HCT116 (cell line): ENCODE data around the gene CBX5. TPM values are rescaled to one million over a fixed set of nuclear protein-coding genes. Genes with fewer than 3 reads are reported as not detected.

Experiments
- ATAC-seq: fragments of 200-7000 bp; cut with Tn5 transposase; 2 replicates; pipeline ENCODE4 v1.9.1; 2020; ENCODE audit warnings: mild to moderate bottlenecking, moderate library complexity
- BruUV-seq: library from RNA; stranded (reverse); fragments of 400-500 nt; replicated peaks from 2 replicates; lab custom pipeline; 2021; lab: Mats Ljungman, UMichigan
- CTCF ChIA-PET: fragments of 300-600 bp; sonication (Branson Sonifier 250); formaldehyde crosslinking; loops from one replicate; lab custom pipeline; 2021; ENCODE audit warnings: antibody characterized with exemption; lab: Charles Lee
- POLR2A ChIA-PET: fragments of 300-600, 350-600 bp; sonication (Branson Sonifier 250); formaldehyde crosslinking; loops from one replicate; lab custom pipeline; 2021; ENCODE audit warnings: antibody characterized with exemption; lab: Charles Lee
- RAD21 ChIA-PET, 2 experiments: fragments of 300-600 bp; sonication (Branson Sonifier 250); formaldehyde crosslinking; loops; one replicate each; lab custom pipeline; 2023; ENCODE audit warnings: low total read pairs in 2 of 2; ENCODE audit not compliant: uncharacterized antibody in 2 of 2, unreplicated experiment in 2 of 2, low non-redundant PET in 1 of 2; lab: Charles Lee
- DNase-seq: peaks from one replicate; pipeline ENCODE4 v3.0.0-alpha.2; 2010; ENCODE audit warnings: low read depth, low spot score
- H2AFZ ChIP-seq: fragments of 200-600 bp; shearing (Covaris generic), sonication (generic); 2 replicates; pipeline ENCODE4 v1.6.1; 2017; ENCODE audit warnings: low read depth, mixed run types, mixed read lengths, antibody characterized with exemption, low read length; ENCODE audit not compliant: poor library complexity, severe bottlenecking
- H3K27ac ChIP-seq: 2 replicates; pipeline ENCODE4 v1.5.1; 2012; ENCODE audit warnings: low read depth, low read length
- H3K27me3 ChIP-seq: fragments of 200-600 bp; sonication (generic); 2 replicates; pipeline ENCODE4 v1.6.1; 2016; ENCODE audit warnings: mixed run types, low read length, mixed read lengths; ENCODE audit not compliant: insufficient read depth
- H3K36me3 ChIP-seq, 2 experiments: fragments of 200-500 bp in 1 of 2; fragments of 200-600 bp in 1 of 2; sonication (Bioruptor generic) in 1 of 2; sonication (generic) in 1 of 2; 2 replicates each; pipeline versions ENCODE4 v1.5.1 to v1.6.1; 2014 to 2016; ENCODE audit warnings: low read length in 2 of 2, inconsistent platforms in 1 of 2, mixed read lengths in 1 of 2, mixed run types in 1 of 2; ENCODE audit not compliant: insufficient read depth in 2 of 2, control insufficient read depth in 1 of 2
- H3K4me1 ChIP-seq, 2 experiments: fragments of 200-600 bp in 1 of 2; sonication (generic) in 1 of 2; 2 replicates each; pipeline versions ENCODE4 v1.5.1 to v1.6.1; 2012 to 2017; ENCODE audit warnings: low read length in 2 of 2, inconsistent platforms in 1 of 2, mild to moderate bottlenecking in 1 of 2, mixed read lengths in 1 of 2, mixed run types in 1 of 2, moderate library complexity in 1 of 2; ENCODE audit not compliant: insufficient read depth in 2 of 2, control insufficient read depth in 1 of 2
- H3K4me2 ChIP-seq: fragments of 200-600 bp; sonication (generic); 2 replicates; pipeline ENCODE4 v1.6.1; 2017; ENCODE audit warnings: mixed run types, low read length, mixed read lengths
- H3K4me3 ChIP-seq, 2 experiments: fragments of 200-600 bp in 1 of 2; sonication (generic) in 1 of 2; replicated peaks in 1 of 2; 2 replicates each; pipeline ENCODE4 v1.5.1; 2011 to 2016; ENCODE audit warnings: low read length in 2 of 2, control low read depth in 1 of 2, low read depth in 1 of 2, mild to moderate bottlenecking in 1 of 2, mixed read lengths in 1 of 2, mixed run types in 1 of 2
- H3K79me2 ChIP-seq: fragments of 200-600 bp; sonication (generic); 2 replicates; pipeline ENCODE4 v1.6.1; 2017; ENCODE audit warnings: mild to moderate bottlenecking, mixed run types, low read length, moderate library complexity, mixed read lengths; ENCODE audit not compliant: insufficient read depth
- H3K9ac ChIP-seq: fragments of 200-600 bp; sonication (generic); 2 replicates; pipeline ENCODE4 v1.6.1; 2016; ENCODE audit warnings: low read length, mixed read lengths
- H3K9me2 ChIP-seq: fragments of 200-600 bp; sonication (generic), shearing (Covaris generic); 2 replicates; pipeline ENCODE4 v1.6.1; 2017; ENCODE audit warnings: mixed run types, mild to moderate bottlenecking, moderate library complexity; ENCODE audit not compliant: insufficient read depth
- H3K9me3 ChIP-seq, 2 experiments: fragments of 200-500 bp in 1 of 2; fragments of 200-600 bp in 1 of 2; sonication (Bioruptor generic) in 1 of 2; sonication (generic) in 1 of 2; 2 replicates each; pipeline ENCODE4 v1.6.1; 2014 to 2017; ENCODE audit warnings: low read length in 2 of 2, mixed read lengths in 2 of 2, inconsistent platforms in 1 of 2, low read depth in 1 of 2, mild to moderate bottlenecking in 1 of 2, mixed run types in 1 of 2, moderate library complexity in 1 of 2; ENCODE audit not compliant: control insufficient read depth in 1 of 2, insufficient read depth in 1 of 2
- H4K20me1 ChIP-seq: fragments of 200-600 bp; sonication (generic), shearing (Covaris generic); 2 replicates; pipeline ENCODE4 v1.6.1; 2017; ENCODE audit warnings: mixed run types, mild to moderate bottlenecking, moderate library complexity; ENCODE audit not compliant: insufficient read depth
- CBX3 ChIP-seq: IDR thresholded peaks from 2 replicates; pipeline ENCODE4 v1.6.1; 2012; ENCODE audit warnings: low read depth
- CEBPB ChIP-seq: IDR thresholded peaks from 2 replicates; pipeline ENCODE4 v1.6.1; 2012; ENCODE audit warnings: low read depth
- ELF1 ChIP-seq: IDR thresholded peaks from 2 replicates; pipeline ENCODE4 v1.6.1; 2012; ENCODE audit warnings: low read depth, borderline replicate concordance
- FOSL1 ChIP-seq: IDR thresholded peaks from 2 replicates; pipeline ENCODE4 v1.6.1; 2012; ENCODE audit warnings: low read depth
- JUND ChIP-seq: IDR thresholded peaks from 2 replicates; pipeline ENCODE4 v1.6.1; 2012
- POLR2A ChIP-seq: IDR thresholded peaks from 2 replicates; pipeline ENCODE4 v1.7.0; 2011; ENCODE audit warnings: borderline replicate concordance; ENCODE audit not compliant: insufficient read depth, insufficient read length; ENCODE audit errors: extremely low read depth
- POLR2AphosphoS5 ChIP-seq: IDR thresholded peaks from 2 replicates; pipeline ENCODE4 v1.6.1; 2011; ENCODE audit warnings: mild to moderate bottlenecking, low read depth, low read length, moderate library complexity
- RAD21 ChIP-seq: IDR thresholded peaks from 2 replicates; pipeline ENCODE4 v1.6.1; 2012; ENCODE audit warnings: low read depth, mild to moderate bottlenecking
- SIN3A ChIP-seq: IDR thresholded peaks from 2 replicates; pipeline ENCODE4 v1.6.1; 2012; ENCODE audit warnings: low read depth
- SP1 ChIP-seq: IDR thresholded peaks from 2 replicates; pipeline ENCODE4 v1.6.1; 2012; ENCODE audit warnings: low read depth
- SRF ChIP-seq: IDR thresholded peaks from 2 replicates; pipeline ENCODE4 v1.6.1; 2012; ENCODE audit warnings: low read depth
- TCF7L2 ChIP-seq: IDR thresholded peaks from 2 replicates; pipeline ENCODE4 v1.7.0; 2011; ENCODE audit warnings: borderline replicate concordance, inconsistent platforms; ENCODE audit not compliant: insufficient read depth, insufficient read length; ENCODE audit errors: extremely low read depth
- YY1 ChIP-seq: IDR thresholded peaks from 2 replicates; pipeline ENCODE4 v1.6.1; 2011; ENCODE audit warnings: low read length, low read depth, moderate library complexity, mild to moderate bottlenecking; ENCODE audit not compliant: insufficient replicate concordance; ENCODE audit errors: extremely low read depth
- ZFX ChIP-seq: fragments of 450-650 bp; IDR thresholded peaks from 2 replicates; pipeline ENCODE4 v1.6.1; 2017
- intact Hi-C: fragments of 100-400 bp; cut with micrococcal nuclease; formaldehyde crosslinking; loops from 2 replicates; pipeline ENCODE4 v1.10.0; 2022
- total RNA-seq: library from RNA; stranded (reverse); gene quantifications from one replicate; pipeline ENCODE4 v1.2.1, GENCODE V29; 2021; ENCODE audit not compliant: unreplicated experiment
- TF ChIP-seq, protein P1 (sequence below): IDR thresholded peaks from 2 replicates; pipeline ENCODE4 v1.6.1; 2012
- TF ChIP-seq, protein P2 (sequence below): IDR thresholded peaks from 2 replicates; pipeline ENCODE4 v1.6.1; 2012; ENCODE audit warnings: low read depth
- TF ChIP-seq, protein P3 (sequence below): IDR thresholded peaks from 2 replicates; pipeline ENCODE4 v1.6.1; 2011; ENCODE audit warnings: mild to moderate bottlenecking, low read length, moderate library complexity; ENCODE audit not compliant: insufficient replicate concordance; ENCODE audit errors: extremely low read depth
- TF ChIP-seq, protein P4 (sequence below), 3 experiments: fragments of 200-600 bp in 1 of 3; sonication (generic) in 1 of 3; IDR thresholded peaks in 2 of 3; conservative IDR thresholded peaks in 1 of 3; 2 replicates each; pipeline ENCODE4 v1.5.1; 2012 to 2017; ENCODE audit warnings: low read depth in 2 of 3, low read length in 2 of 3, antibody characterized with exemption in 1 of 3, borderline replicate concordance in 1 of 3, control low read depth in 1 of 3, mild to moderate bottlenecking in 1 of 3, mixed read lengths in 1 of 3, mixed run types in 1 of 3, moderate library complexity in 1 of 3; ENCODE audit not compliant: insufficient read depth in 1 of 3

Gene CBX5
- total RNA-seq, 1 experiment from 2014 or later: 72.3 TPM

DNA sequence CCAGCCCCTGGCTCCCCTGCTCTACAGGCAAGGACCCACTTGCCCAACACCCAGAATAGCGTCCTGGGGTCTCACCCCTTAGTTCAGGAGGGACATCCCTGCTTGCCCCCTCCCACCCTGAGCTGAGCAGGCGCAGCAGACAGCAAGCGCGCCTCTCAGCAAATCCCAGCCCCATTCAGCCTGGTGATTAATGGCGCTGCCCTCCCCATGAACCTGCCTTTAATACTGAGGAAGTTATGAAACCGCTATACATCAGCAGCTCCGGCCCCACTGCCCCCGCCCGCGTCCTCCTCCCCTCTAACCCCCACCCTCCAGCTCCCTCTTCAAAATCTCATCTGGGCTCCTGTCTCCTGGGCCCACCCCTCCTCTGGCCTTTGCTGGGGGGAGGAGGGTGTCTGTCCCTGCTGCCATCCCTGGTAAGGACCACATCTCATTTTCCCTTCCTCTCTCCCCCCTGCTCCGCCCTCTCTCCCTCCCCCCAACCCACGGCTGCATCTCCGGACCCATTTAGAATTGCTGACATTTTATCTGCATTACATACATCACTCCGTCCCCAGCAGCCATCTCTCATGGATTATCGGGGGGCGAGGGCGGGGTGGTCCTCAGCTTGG lies 84.1 kb downstream of the CBX5 start:
- intact Hi-C loops: no loop called here
- CTCF ChIA-PET: interaction anchor here (0.9 kb wide), 1 partner anchor 164 kb away, joined by 3 read pairs; no protein-coding TSS in a partner anchor
- no peaks in the 10 kb centered on the region for H3K9me2 ChIP-seq
- no peaks in the 10 kb centered on the region for H3K9me3 ChIP-seq
- H3K4me2 ChIP-seq: no peak overlapping the region; the same call in 1 of the 2 replicates
- DNase-seq (no peak), ATAC-seq (no peak)
- peaks cover 5 to 26% of the 10 kb centered on the region in 2 experiments for H3K4me1 ChIP-seq
- no peak overlapping the region for H3K27ac ChIP-seq
- BruUV-seq: no TSS peak
- TF ChIP-seq FOSL1: no peak
- no peak for TF ChIP-seq SP1
- no peak for TF ChIP-seq CBX3
- TF ChIP-seq ZFX: no peak
- TF ChIP-seq, protein P1, sequence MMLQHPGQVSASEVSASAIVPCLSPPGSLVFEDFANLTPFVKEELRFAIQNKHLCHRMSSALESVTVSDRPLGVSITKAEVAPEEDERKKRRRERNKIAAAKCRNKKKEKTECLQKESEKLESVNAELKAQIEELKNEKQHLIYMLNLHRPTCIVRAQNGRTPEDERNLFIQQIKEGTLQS: no peak
- no peak for TF ChIP-seq POLR2AphosphoS5
- TF ChIP-seq, protein P2, sequence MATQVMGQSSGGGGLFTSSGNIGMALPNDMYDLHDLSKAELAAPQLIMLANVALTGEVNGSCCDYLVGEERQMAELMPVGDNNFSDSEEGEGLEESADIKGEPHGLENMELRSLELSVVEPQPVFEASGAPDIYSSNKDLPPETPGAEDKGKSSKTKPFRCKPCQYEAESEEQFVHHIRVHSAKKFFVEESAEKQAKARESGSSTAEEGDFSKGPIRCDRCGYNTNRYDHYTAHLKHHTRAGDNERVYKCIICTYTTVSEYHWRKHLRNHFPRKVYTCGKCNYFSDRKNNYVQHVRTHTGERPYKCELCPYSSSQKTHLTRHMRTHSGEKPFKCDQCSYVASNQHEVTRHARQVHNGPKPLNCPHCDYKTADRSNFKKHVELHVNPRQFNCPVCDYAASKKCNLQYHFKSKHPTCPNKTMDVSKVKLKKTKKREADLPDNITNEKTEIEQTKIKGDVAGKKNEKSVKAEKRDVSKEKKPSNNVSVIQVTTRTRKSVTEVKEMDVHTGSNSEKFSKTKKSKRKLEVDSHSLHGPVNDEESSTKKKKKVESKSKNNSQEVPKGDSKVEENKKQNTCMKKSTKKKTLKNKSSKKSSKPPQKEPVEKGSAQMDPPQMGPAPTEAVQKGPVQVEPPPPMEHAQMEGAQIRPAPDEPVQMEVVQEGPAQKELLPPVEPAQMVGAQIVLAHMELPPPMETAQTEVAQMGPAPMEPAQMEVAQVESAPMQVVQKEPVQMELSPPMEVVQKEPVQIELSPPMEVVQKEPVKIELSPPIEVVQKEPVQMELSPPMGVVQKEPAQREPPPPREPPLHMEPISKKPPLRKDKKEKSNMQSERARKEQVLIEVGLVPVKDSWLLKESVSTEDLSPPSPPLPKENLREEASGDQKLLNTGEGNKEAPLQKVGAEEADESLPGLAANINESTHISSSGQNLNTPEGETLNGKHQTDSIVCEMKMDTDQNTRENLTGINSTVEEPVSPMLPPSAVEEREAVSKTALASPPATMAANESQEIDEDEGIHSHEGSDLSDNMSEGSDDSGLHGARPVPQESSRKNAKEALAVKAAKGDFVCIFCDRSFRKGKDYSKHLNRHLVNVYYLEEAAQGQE: no peak
- TF ChIP-seq JUND: no peak
- no peak for TF ChIP-seq POLR2A
- no peak for TF ChIP-seq SIN3A
- no peak for TF ChIP-seq TCF7L2
- TF ChIP-seq SRF: no peak
- TF ChIP-seq ELF1: no peak
- TF ChIP-seq, protein P3, sequence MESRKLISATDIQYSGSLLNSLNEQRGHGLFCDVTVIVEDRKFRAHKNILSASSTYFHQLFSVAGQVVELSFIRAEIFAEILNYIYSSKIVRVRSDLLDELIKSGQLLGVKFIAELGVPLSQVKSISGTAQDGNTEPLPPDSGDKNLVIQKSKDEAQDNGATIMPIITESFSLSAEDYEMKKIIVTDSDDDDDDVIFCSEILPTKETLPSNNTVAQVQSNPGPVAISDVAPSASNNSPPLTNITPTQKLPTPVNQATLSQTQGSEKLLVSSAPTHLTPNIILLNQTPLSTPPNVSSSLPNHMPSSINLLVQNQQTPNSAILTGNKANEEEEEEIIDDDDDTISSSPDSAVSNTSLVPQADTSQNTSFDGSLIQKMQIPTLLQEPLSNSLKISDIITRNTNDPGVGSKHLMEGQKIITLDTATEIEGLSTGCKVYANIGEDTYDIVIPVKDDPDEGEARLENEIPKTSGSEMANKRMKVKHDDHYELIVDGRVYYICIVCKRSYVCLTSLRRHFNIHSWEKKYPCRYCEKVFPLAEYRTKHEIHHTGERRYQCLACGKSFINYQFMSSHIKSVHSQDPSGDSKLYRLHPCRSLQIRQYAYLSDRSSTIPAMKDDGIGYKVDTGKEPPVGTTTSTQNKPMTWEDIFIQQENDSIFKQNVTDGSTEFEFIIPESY: no peak
- TF ChIP-seq YY1: no peak
- no peak for TF ChIP-seq CEBPB
- TF ChIP-seq RAD21: no peak
- TF ChIP-seq, protein P4, sequence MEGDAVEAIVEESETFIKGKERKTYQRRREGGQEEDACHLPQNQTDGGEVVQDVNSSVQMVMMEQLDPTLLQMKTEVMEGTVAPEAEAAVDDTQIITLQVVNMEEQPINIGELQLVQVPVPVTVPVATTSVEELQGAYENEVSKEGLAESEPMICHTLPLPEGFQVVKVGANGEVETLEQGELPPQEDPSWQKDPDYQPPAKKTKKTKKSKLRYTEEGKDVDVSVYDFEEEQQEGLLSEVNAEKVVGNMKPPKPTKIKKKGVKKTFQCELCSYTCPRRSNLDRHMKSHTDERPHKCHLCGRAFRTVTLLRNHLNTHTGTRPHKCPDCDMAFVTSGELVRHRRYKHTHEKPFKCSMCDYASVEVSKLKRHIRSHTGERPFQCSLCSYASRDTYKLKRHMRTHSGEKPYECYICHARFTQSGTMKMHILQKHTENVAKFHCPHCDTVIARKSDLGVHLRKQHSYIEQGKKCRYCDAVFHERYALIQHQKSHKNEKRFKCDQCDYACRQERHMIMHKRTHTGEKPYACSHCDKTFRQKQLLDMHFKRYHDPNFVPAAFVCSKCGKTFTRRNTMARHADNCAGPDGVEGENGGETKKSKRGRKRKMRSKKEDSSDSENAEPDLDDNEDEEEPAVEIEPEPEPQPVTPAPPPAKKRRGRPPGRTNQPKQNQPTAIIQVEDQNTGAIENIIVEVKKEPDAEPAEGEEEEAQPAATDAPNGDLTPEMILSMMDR (IDR thresholded peaks at IDR 0.05 in 2 of 3, conservative IDR thresholded peaks at IDR 0.05 in 1 of 3; ENCODE audit: borderline replicate concordance in 1 of 3, insufficient read depth in 1 of 3, low read depth in 2 of 3, low read length in 2 of 3): no peak
- no peaks in the 10 kb centered on the region for H3K79me2 ChIP-seq
- no peak overlapping the region for H3K9ac ChIP-seq
- no peaks in the 10 kb centered on the region for H4K20me1 ChIP-seq
- RAD21 ChIA-PET: no interaction called here
- no peak overlapping the region for H2AFZ ChIP-seq
- POLR2A ChIA-PET: no interaction called here
- no peaks in the 10 kb centered on the region for H3K27me3 ChIP-seq
- no peaks in the 10 kb centered on the region for H3K36me3 ChIP-seq
- no peak overlapping the region for H3K4me3 ChIP-seq
